CD4-positive, alpha-beta T cell treated with Interleukin-1 beta for 1 hour (primary cell): ENCODE data around the gene MYL4.
"Not testable (repeated sequence)": the region's sequence is repeated elsewhere in the genome, so short reads cannot be mapped to it uniquely, and the experiment has no call there.

Source experiments
- DNase-seq, 2 donors: peaks; one replicate each; pipeline ENCODE4 v3.0.0-alpha.2; 2020 to 2022

The MYL4 gene

GRCh38 chr17:47246120-47246519 is 37.0 kb downstream of the MYL4 start:
- DNase-seq = no peak

- DNase-seq = no peak
Measured at GRCh38 chr17:47250855-47251254, 41.7 kb downstream of the MYL4 start.

GRCh38 chr17:47251421-47251940 is 42.3 kb downstream of the MYL4 start:
- no peak for DNase-seq

- no peak for DNase-seq
Measured at GRCh38 chr17:47252209-47252608, 43.1 kb downstream of the MYL4 start.

GRCh38 chr17:47252766-47253512 is 43.8 kb downstream of the MYL4 start:
- no peak for DNase-seq

GRCh38 chr17:47253541-47254402 is 44.6 kb downstream of the MYL4 start, which contains the start of gene ITGB3:
Gene ITGB3 (plus strand): TSS chr17:47253827. CDS start chr17:47253862, 35 bp downstream.
- peak; percentile 56 to 67 for DNase-seq

- no peak for DNase-seq
Measured at GRCh38 chr17:47254403-47254943, 45.3 kb downstream of the MYL4 start.

GRCh38 chr17:47257651-47258339 is 48.6 kb downstream of the MYL4 start:
- DNase-seq = no peak

- no peak for DNase-seq
Measured at GRCh38 chr17:47262586-47262985, 53.4 kb downstream of the MYL4 start.

GRCh38 chr17:47264166-47264565 is 55.0 kb downstream of the MYL4 start:
- DNase-seq = no peak

- DNase-seq = peak in 1 of 2 donors; percentile 25
Measured at GRCh38 chr17:47265983-47266541, 56.9 kb downstream of the MYL4 start.

GRCh38 chr17:47266782-47267181 is 57.6 kb downstream of the MYL4 start:
- DNase-seq = no peak

- DNase-seq = no peak
Measured at GRCh38 chr17:47267354-47267828, 58.2 kb downstream of the MYL4 start.

- DNase-seq = not testable (repeated sequence)
Measured at GRCh38 chr17:47268964-47269363, 59.8 kb downstream of the MYL4 start.

GRCh38 chr17:47269561-47270280 is 60.6 kb downstream of the MYL4 start:
- DNase-seq = not testable (repeated sequence)

- no peak for DNase-seq
Measured at GRCh38 chr17:47270946-47271705, 62.0 kb downstream of the MYL4 start.

GRCh38 chr17:47272491-47272890 is 63.3 kb downstream of the MYL4 start:
- no peak for DNase-seq

GRCh38 chr17:47273245-47273644 is 64.1 kb downstream of the MYL4 start:
- DNase-seq = no peak
